Ovary (tissue), 3 donors: Measurements from ENCODE around the gene FAM163B.

Experiments used
- CTCF ChIP-seq, 3 donors: fragments of 450-650 bp in 2 of 3; fragments of 200-600 bp in 1 of 3; IDR thresholded peaks; one replicate each; pipeline versions ENCODE4 v1.5.1 to v1.8.0; 2016 to 2022; ENCODE audit warnings: antibody characterized with exemption in 3 of 3, mild to moderate bottlenecking in 1 of 3
- EP300 ChIP-seq: sonication (generic); formaldehyde crosslinking; IDR thresholded peaks from one replicate; pipeline ENCODE4 v1.6.1; 2017; ENCODE audit warnings: antibody characterized with exemption
- POLR2A ChIP-seq: fragments of 450-650 bp; IDR thresholded peaks from one replicate; pipeline ENCODE4 v1.6.1; 2017; ENCODE audit warnings: antibody characterized with exemption, mild to moderate bottlenecking, moderate library complexity
- donor health status: DM: no; HTN: no; CAD: no.

GRCh38 chr9:133558191-133559126, 50.7 kb downstream of the FAM163B start:
- TF ChIP-seq CTCF (IDR thresholded peaks at IDR 0.05) = no peak
- TF ChIP-seq POLR2A = no peak
- TF ChIP-seq EP300 = no peak
